AG09309 (cell line): ENCODE data around the gene NFATC1.

Source experiments
- DNase-seq: peaks from one replicate; pipeline ENCODE4 v3.0.0-alpha.2; 2010; ENCODE audit warnings: low read depth
- H3K4me3 ChIP-seq: 2 replicates; pipeline ENCODE4 v1.5.1; 2011; ENCODE audit warnings: mild to moderate bottlenecking, low read depth, low read length, moderate library complexity; ENCODE audit not compliant: control insufficient read depth
- CTCF ChIP-seq: IDR thresholded peaks from 2 replicates; pipeline ENCODE4 v1.5.1; 2011; ENCODE audit warnings: mild to moderate bottlenecking, low read depth, low read length, inconsistent platforms; ENCODE audit not compliant: insufficient read depth, control insufficient read depth; ENCODE audit errors: missing control alignments

Gene NFATC1

GRCh38 chr18:79563949-79564348 lies 168.2 kb downstream of the NFATC1 start:
- no peak for DNase-seq
- no peak overlapping the region for H3K4me3 ChIP-seq
- no peak for TF ChIP-seq CTCF

GRCh38 chr18:79564441-79564840 lies 168.7 kb downstream of the NFATC1 start:
- no peak overlapping the region for H3K4me3 ChIP-seq
- no peak for TF ChIP-seq CTCF
- no peak for DNase-seq

GRCh38 chr18:79566771-79567431 lies 171.2 kb downstream of the NFATC1 start:
- no peak for TF ChIP-seq CTCF
- DNase-seq, result no peak
- H3K4me3 ChIP-seq, result no peak overlapping the region

GRCh38 chr18:79567481-79568147 lies 171.9 kb downstream of the NFATC1 start:
- TF ChIP-seq CTCF, result no peak
- H3K4me3 ChIP-seq, result no peak overlapping the region
- peak; percentile 58 for DNase-seq

- no peak for DNase-seq
- no peak for TF ChIP-seq CTCF
- no peak overlapping the region for H3K4me3 ChIP-seq
Measured at GRCh38 chr18:79568543-79569205, 172.9 kb downstream of the NFATC1 start.

- DNase-seq, result no peak
- no peak overlapping the region for H3K4me3 ChIP-seq
- no peak for TF ChIP-seq CTCF
Measured at GRCh38 chr18:79569720-79570119, 174.0 kb downstream of the NFATC1 start.
